Sigmoid colon (tissue), 4 donors: ENCODE data around the gene RHBDF2.

Source experiments
- POLR2A ChIP-seq, 2 donors: fragments of 450-650 bp; IDR thresholded peaks; one replicate each; pipeline ENCODE4 v1.6.1; 2016; ENCODE audit warnings: antibody characterized with exemption in 2 of 2, mild to moderate bottlenecking in 2 of 2, moderate library complexity in 2 of 2
- POLR2AphosphoS5 ChIP-seq, 4 donors: sonication (generic); formaldehyde crosslinking; IDR thresholded peaks; one replicate each; pipeline ENCODE4 v1.6.1; 2017; ENCODE audit warnings: antibody characterized with exemption in 4 of 4
- TF ChIP-seq, protein P1 (sequence below), 4 experiments: fragments of 450-650 bp in 3 of 4; fragments of 200-600 bp in 1 of 4; IDR thresholded peaks; one replicate each; pipeline ENCODE4 v1.5.1; 2016 to 2019; ENCODE audit warnings: antibody characterized with exemption in 4 of 4, mild to moderate bottlenecking in 3 of 4, moderate library complexity in 2 of 4

DNA sequence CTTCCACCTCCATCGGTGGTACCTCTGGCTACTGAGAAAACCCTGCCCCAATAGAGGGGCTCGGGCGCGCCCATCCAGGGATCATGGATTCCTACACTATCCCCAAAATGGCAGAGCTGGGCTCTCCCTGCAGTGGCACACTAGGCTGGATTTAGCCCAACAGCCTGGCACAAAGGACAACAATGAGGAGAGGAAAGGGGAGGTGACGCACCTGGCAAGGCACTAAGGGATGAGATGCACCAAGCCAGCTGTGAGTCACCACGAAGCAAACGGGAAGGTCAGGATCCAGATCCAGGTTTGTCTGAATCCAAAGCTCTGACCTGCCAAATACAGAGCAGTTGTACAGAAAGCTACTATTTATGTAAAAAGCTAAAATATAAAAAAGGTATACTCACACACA is 66.4 kb downstream of the RHBDF2 start:
- TF ChIP-seq, protein P1, sequence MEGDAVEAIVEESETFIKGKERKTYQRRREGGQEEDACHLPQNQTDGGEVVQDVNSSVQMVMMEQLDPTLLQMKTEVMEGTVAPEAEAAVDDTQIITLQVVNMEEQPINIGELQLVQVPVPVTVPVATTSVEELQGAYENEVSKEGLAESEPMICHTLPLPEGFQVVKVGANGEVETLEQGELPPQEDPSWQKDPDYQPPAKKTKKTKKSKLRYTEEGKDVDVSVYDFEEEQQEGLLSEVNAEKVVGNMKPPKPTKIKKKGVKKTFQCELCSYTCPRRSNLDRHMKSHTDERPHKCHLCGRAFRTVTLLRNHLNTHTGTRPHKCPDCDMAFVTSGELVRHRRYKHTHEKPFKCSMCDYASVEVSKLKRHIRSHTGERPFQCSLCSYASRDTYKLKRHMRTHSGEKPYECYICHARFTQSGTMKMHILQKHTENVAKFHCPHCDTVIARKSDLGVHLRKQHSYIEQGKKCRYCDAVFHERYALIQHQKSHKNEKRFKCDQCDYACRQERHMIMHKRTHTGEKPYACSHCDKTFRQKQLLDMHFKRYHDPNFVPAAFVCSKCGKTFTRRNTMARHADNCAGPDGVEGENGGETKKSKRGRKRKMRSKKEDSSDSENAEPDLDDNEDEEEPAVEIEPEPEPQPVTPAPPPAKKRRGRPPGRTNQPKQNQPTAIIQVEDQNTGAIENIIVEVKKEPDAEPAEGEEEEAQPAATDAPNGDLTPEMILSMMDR (IDR thresholded peaks at IDR 0.05) = no peak
- TF ChIP-seq POLR2A (IDR thresholded peaks at IDR 0.05) (no peak), POLR2AphosphoS5 (IDR thresholded peaks at IDR 0.05) (no peak)
